Measurements from ENCODE around the gene PLD1.
"Not testable (repeated sequence)": the region's sequence is repeated elsewhere in the genome, so short reads cannot be mapped to it uniquely, and the experiment has no call there.

Gene PLD1

GRCh38 chr3:171563298-171563697 lies 247.0 kb downstream of the PLD1 start:
- ChIA-PET CTCF (interaction anchor here (0.8 to 1.3 kb wide), 5 partner anchors 12 to 600 kb away, joined by 3 to 5 read pairs (median 4); no protein-coding TSS in a partner anchor), POLR2A (no interaction called here)
- DNase-seq = no peak
- 97% methylated on average over 6 of the region's 6 CpGs for WGBS (ENCODE audit: insufficient coverage)
- Histone ChIP-seq H3K27ac (ENCODE audit: insufficient read depth in 1 of 2, low read depth in 1 of 2, low read length in 2 of 2, poor library complexity in 1 of 2, severe bottlenecking in 2 of 2) (no peak overlapping the region), H3K4me1 (ENCODE audit: control extremely low read depth in 1 of 4, control insufficient read depth in 4 of 4, insufficient read depth in 4 of 4, low read length in 3 of 4) (peaks cover 0 to 5% (median 2%) of the 10 kb centered on the region in 4 experiments), H3K9me3 (ENCODE audit: control extremely low read depth in 1 of 5, control insufficient read depth in 4 of 5, insufficient read depth in 2 of 5, low read depth in 1 of 5, low read length in 4 of 5) (no peaks in the 10 kb centered on the region), H3K27me3 (replicated peaks in 2 of 5; ENCODE audit: control insufficient read depth in 4 of 5, insufficient read depth in 5 of 5, low read length in 4 of 5) (no peaks in the 10 kb centered on the region), H3K36me3 (ENCODE audit: control insufficient read depth in 4 of 4, insufficient read depth in 4 of 4, low read length in 3 of 4) (no peaks in the 10 kb centered on the region), H3K4me3 (ENCODE audit: control insufficient read depth in 1 of 7, extremely low read depth in 1 of 7, insufficient read depth in 4 of 7, low read depth in 2 of 7, low read length in 6 of 7) (no peak overlapping the region)

- H3K4me3 ChIP-seq (ENCODE audit: control insufficient read depth in 1 of 7, extremely low read depth in 1 of 7, insufficient read depth in 4 of 7, low read depth in 2 of 7, low read length in 6 of 7); H3K27me3 ChIP-seq (replicated peaks in 2 of 5; ENCODE audit: control insufficient read depth in 4 of 5, insufficient read depth in 5 of 5, low read length in 4 of 5); H3K36me3 ChIP-seq (ENCODE audit: control insufficient read depth in 4 of 4, insufficient read depth in 4 of 4, low read length in 3 of 4); DNase-seq; POLR2A ChIA-PET; H3K27ac ChIP-seq (ENCODE audit: insufficient read depth in 1 of 2, low read depth in 1 of 2, low read length in 2 of 2, poor library complexity in 1 of 2, severe bottlenecking in 2 of 2); H3K4me1 ChIP-seq (ENCODE audit: control extremely low read depth in 1 of 4, control insufficient read depth in 4 of 4, insufficient read depth in 4 of 4, low read length in 3 of 4); H3K9me3 ChIP-seq (ENCODE audit: control extremely low read depth in 1 of 5, control insufficient read depth in 4 of 5, insufficient read depth in 2 of 5, low read depth in 1 of 5, low read length in 4 of 5): not testable (repeated sequence)
- CTCF ChIA-PET = interaction anchor here (0.8 to 1.3 kb wide), 4 partner anchors 13 to 511 kb away, joined by 3 to 5 read pairs (median 4); no protein-coding TSS in a partner anchor
- WGBS (ENCODE audit: insufficient coverage) = no CpG with 5 or more reads among the region's 1 CpG
Observed at GRCh38 chr3:171562459-171562858, 247.8 kb downstream of the PLD1 start.

GRCh38 chr3:171561596-171562323 lies 248.5 kb downstream of the PLD1 start:
- Histone ChIP-seq H3K27ac (ENCODE audit: insufficient read depth in 1 of 2, low read depth in 1 of 2, low read length in 2 of 2, poor library complexity in 1 of 2, severe bottlenecking in 2 of 2) (no peak overlapping the region), H3K4me3 (ENCODE audit: control insufficient read depth in 1 of 7, extremely low read depth in 1 of 7, insufficient read depth in 4 of 7, low read depth in 2 of 7, low read length in 6 of 7) (no peak overlapping the region), H3K4me1 (ENCODE audit: control extremely low read depth in 1 of 4, control insufficient read depth in 4 of 4, insufficient read depth in 4 of 4, low read length in 3 of 4) (peaks cover 0 to 5% (median 2%) of the 10 kb centered on the region in 4 experiments), H3K36me3 (ENCODE audit: control insufficient read depth in 4 of 4, insufficient read depth in 4 of 4, low read length in 3 of 4) (no peaks in the 10 kb centered on the region), H3K27me3 (replicated peaks in 2 of 5; ENCODE audit: control insufficient read depth in 4 of 5, insufficient read depth in 5 of 5, low read length in 4 of 5) (no peaks in the 10 kb centered on the region), H3K9me3 (ENCODE audit: control extremely low read depth in 1 of 5, control insufficient read depth in 4 of 5, insufficient read depth in 2 of 5, low read depth in 1 of 5, low read length in 4 of 5) (no peaks in the 10 kb centered on the region)
- CTCF ChIA-PET = no interaction called here
- WGBS (ENCODE audit: insufficient coverage) = 100% methylated on average over 1 of the region's 5 CpGs
- DNase-seq = no peak
- POLR2A ChIA-PET = no interaction called here

- H3K27ac ChIP-seq (ENCODE audit: insufficient read depth in 1 of 2, low read depth in 1 of 2, low read length in 2 of 2, poor library complexity in 1 of 2, severe bottlenecking in 2 of 2) = no peak overlapping the region
- H3K4me3 ChIP-seq (ENCODE audit: control insufficient read depth in 1 of 7, extremely low read depth in 1 of 7, insufficient read depth in 4 of 7, low read depth in 2 of 7, low read length in 6 of 7) = no peak overlapping the region
- 100% methylated on average over 7 of the region's 7 CpGs for WGBS (ENCODE audit: insufficient coverage)
- no peaks in the 10 kb centered on the region for H3K4me1 ChIP-seq (ENCODE audit: control extremely low read depth in 1 of 4, control insufficient read depth in 4 of 4, insufficient read depth in 4 of 4, low read length in 3 of 4)
- no peaks in the 10 kb centered on the region for H3K36me3 ChIP-seq (ENCODE audit: control insufficient read depth in 4 of 4, insufficient read depth in 4 of 4, low read length in 3 of 4)
- H3K27me3 ChIP-seq (replicated peaks in 2 of 5; ENCODE audit: control insufficient read depth in 4 of 5, insufficient read depth in 5 of 5, low read length in 4 of 5) = no peaks in the 10 kb centered on the region
- DNase-seq = no peak
- no peaks in the 10 kb centered on the region for H3K9me3 ChIP-seq (ENCODE audit: control extremely low read depth in 1 of 5, control insufficient read depth in 4 of 5, insufficient read depth in 2 of 5, low read depth in 1 of 5, low read length in 4 of 5)
- POLR2A ChIA-PET = no interaction called here
- CTCF ChIA-PET = interaction anchor here (1.5 kb wide), 1 partner anchor 212 kb away, joined by 4 read pairs; no protein-coding TSS in a partner anchor
Observed at GRCh38 chr3:171559586-171559985, 250.7 kb downstream of the PLD1 start.

DNA sequence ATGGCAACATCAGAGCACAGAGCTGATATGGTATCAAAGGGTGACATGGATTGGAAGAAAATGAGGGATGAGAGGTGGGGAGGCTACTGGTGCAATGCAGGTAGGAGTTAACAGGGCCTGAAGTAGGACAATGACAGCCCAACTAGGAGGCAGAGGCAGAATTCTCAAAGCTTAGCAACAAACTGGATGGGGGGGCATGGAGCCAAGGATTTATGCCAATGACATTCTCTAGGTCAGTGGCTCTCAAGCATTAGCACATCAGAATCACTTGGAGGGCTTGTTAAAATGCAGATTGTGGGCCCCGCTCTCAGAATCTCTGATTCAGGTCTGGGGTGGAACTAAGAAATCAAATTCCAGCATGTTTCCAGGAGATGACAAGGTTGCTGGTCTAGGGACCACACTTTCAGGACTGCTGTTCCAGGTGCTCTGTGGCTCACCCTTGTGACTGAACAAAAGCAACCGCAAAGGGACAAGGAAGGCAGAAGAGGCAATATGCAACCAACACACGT lies 252.0 kb downstream of the PLD1 start:
- Histone ChIP-seq H3K36me3 (ENCODE audit: control insufficient read depth in 4 of 4, insufficient read depth in 4 of 4, low read length in 3 of 4) (no peaks in the 10 kb centered on the region), H3K4me3 (ENCODE audit: control insufficient read depth in 1 of 7, extremely low read depth in 1 of 7, insufficient read depth in 4 of 7, low read depth in 2 of 7, low read length in 6 of 7) (no peak overlapping the region), H3K27ac (ENCODE audit: insufficient read depth in 1 of 2, low read depth in 1 of 2, low read length in 2 of 2, poor library complexity in 1 of 2, severe bottlenecking in 2 of 2) (no peak overlapping the region), H3K27me3 (replicated peaks in 2 of 5; ENCODE audit: control insufficient read depth in 4 of 5, insufficient read depth in 5 of 5, low read length in 4 of 5) (no peaks in the 10 kb centered on the region), H3K9me3 (ENCODE audit: control extremely low read depth in 1 of 5, control insufficient read depth in 4 of 5, insufficient read depth in 2 of 5, low read depth in 1 of 5, low read length in 4 of 5) (peaks cover 0 to 2% (median 0%) of the 10 kb centered on the region in 5 experiments), H3K4me1 (ENCODE audit: control extremely low read depth in 1 of 4, control insufficient read depth in 4 of 4, insufficient read depth in 4 of 4, low read length in 3 of 4) (peaks cover 0 to 2% (median 0%) of the 10 kb centered on the region in 4 experiments)
- no peak for DNase-seq
- WGBS (ENCODE audit: insufficient coverage) = 88% methylated on average over 3 of the region's 3 CpGs
- ChIA-PET POLR2A (no interaction called here), CTCF (interaction anchor here (0.6 to 1.2 kb wide), 2 partner anchors 8 to 18 kb away, joined by 4 to 5 read pairs; no protein-coding TSS in a partner anchor)

DNA sequence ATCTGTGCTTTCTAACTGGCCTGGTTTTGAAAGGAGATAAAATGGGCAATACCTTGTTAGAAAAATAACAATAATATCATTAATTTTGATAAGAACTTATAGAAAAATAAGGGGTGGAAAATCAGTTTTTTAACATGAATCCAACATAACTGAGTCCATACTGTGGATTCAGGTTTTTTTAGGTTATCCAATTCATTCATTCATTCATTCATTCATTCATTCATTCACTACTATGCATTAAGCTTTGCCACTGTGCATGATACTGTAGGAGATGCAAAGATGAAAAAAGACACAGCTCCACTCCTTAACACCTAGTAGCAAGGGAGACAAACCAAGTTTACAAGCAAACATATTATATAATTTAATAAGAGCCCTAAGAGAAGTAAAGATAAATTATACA lies 253.1 kb downstream of the PLD1 start:
- Histone ChIP-seq H3K27ac (ENCODE audit: insufficient read depth in 1 of 2, low read depth in 1 of 2, low read length in 2 of 2, poor library complexity in 1 of 2, severe bottlenecking in 2 of 2) (no peak overlapping the region), H3K27me3 (replicated peaks in 2 of 5; ENCODE audit: control insufficient read depth in 4 of 5, insufficient read depth in 5 of 5, low read length in 4 of 5) (no peaks in the 10 kb centered on the region)

DNA sequence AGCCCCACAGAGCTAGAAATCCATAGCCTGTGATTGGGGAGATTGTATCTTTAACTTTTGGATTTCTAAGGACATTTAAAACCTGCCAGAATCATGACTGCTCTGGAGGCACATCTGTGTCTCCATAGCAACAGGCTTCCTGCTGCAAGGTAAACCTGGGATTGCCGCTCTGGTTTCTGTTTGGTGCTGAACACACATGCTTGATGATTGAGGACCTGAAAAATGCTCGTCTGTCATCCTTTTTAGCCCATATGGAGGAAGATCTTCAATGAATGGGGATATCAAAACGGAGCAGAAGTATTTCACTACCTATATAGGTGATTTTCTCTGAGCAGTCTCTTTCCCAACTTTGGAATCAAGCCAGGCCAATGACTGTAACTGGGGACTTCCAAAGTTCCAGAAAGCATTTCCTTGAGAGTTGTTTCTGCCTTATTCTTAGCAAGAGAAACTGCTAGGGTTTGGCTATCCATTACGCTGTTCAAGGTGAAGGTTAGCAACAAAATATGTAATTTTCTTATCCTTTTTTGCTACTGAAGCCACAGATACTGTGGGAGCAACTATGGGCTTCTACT lies 253.6 kb downstream of the PLD1 start:
- WGBS (ENCODE audit: insufficient coverage) = 92% methylated on average over 4 of the region's 4 CpGs
- POLR2A ChIA-PET = no interaction called here
- no peak overlapping the region for H3K27ac ChIP-seq (ENCODE audit: insufficient read depth in 1 of 2, low read depth in 1 of 2, low read length in 2 of 2, poor library complexity in 1 of 2, severe bottlenecking in 2 of 2)
- no peak overlapping the region for H3K4me3 ChIP-seq (ENCODE audit: control insufficient read depth in 1 of 7, extremely low read depth in 1 of 7, insufficient read depth in 4 of 7, low read depth in 2 of 7, low read length in 6 of 7)
- no peaks in the 10 kb centered on the region for H3K27me3 ChIP-seq (replicated peaks in 2 of 5; ENCODE audit: control insufficient read depth in 4 of 5, insufficient read depth in 5 of 5, low read length in 4 of 5)
- CTCF ChIA-PET = no interaction called here
- H3K36me3 ChIP-seq (ENCODE audit: control insufficient read depth in 4 of 4, insufficient read depth in 4 of 4, low read length in 3 of 4) = no peaks in the 10 kb centered on the region
- peak in 2 of 3 donors; percentile 22 to 30 for DNase-seq
- peaks cover 0 to 2% (median 0%) of the 10 kb centered on the region in 5 experiments for H3K9me3 ChIP-seq (ENCODE audit: control extremely low read depth in 1 of 5, control insufficient read depth in 4 of 5, insufficient read depth in 2 of 5, low read depth in 1 of 5, low read length in 4 of 5)
- H3K4me1 ChIP-seq (ENCODE audit: control extremely low read depth in 1 of 4, control insufficient read depth in 4 of 4, insufficient read depth in 4 of 4, low read length in 3 of 4) = peaks cover 0 to 9% (median 3%) of the 10 kb centered on the region in 4 experiments

More for the DNA sequence above, 253.1 kb downstream of the PLD1 start:
- ChIA-PET POLR2A (no interaction called here), CTCF (interaction anchor here (1.2 kb wide), 1 partner anchor 9 kb away, joined by 4 read pairs; no protein-coding TSS in a partner anchor)
- Histone ChIP-seq H3K36me3 (ENCODE audit: control insufficient read depth in 4 of 4, insufficient read depth in 4 of 4, low read length in 3 of 4) (no peaks in the 10 kb centered on the region), H3K9me3 (ENCODE audit: control extremely low read depth in 1 of 5, control insufficient read depth in 4 of 5, insufficient read depth in 2 of 5, low read depth in 1 of 5, low read length in 4 of 5) (peaks cover 0 to 2% (median 0%) of the 10 kb centered on the region in 5 experiments), H3K4me3 (ENCODE audit: control insufficient read depth in 1 of 7, extremely low read depth in 1 of 7, insufficient read depth in 4 of 7, low read depth in 2 of 7, low read length in 6 of 7) (no peak overlapping the region), H3K4me1 (ENCODE audit: control extremely low read depth in 1 of 4, control insufficient read depth in 4 of 4, insufficient read depth in 4 of 4, low read length in 3 of 4) (peaks cover 0 to 9% (median 3%) of the 10 kb centered on the region in 4 experiments)
- DNase-seq = no peak

Measured in common myeloid progenitor, CD34-positive (primary cell).